KMS-11 (cell line): ENCODE data around the gene SCRN3.

Experiments
- H2AFZ ChIP-seq: fragments of 200-600 bp; sonication (generic); 2 replicates; pipeline ENCODE4 v1.6.1; 2016; ENCODE audit warnings: antibody characterized with exemption, mixed run types, low read depth
- H3K27ac ChIP-seq: fragments of 200-600 bp; sonication (generic); 2 replicates; pipeline ENCODE4 v1.6.1; 2016; ENCODE audit warnings: mild to moderate bottlenecking, mixed run types
- H3K27me3 ChIP-seq: fragments of 200-600 bp; sonication (generic); 2 replicates; pipeline ENCODE4 v1.6.1; 2017; ENCODE audit warnings: mild to moderate bottlenecking, low read depth, mixed run types, moderate library complexity; ENCODE audit not compliant: insufficient read depth
- H3K36me3 ChIP-seq: fragments of 200-600 bp; sonication (generic); 2 replicates; pipeline ENCODE4 v1.6.1; 2017; ENCODE audit warnings: mild to moderate bottlenecking, mixed run types; ENCODE audit not compliant: insufficient read depth
- H3K4me1 ChIP-seq: fragments of 200-600 bp; sonication (generic); 2 replicates; pipeline ENCODE4 v1.6.1; 2016; ENCODE audit warnings: mild to moderate bottlenecking, low read depth, mixed run types; ENCODE audit not compliant: poor library complexity, severe bottlenecking
- H3K4me2 ChIP-seq: fragments of 200-600 bp; sonication (generic); 2 replicates; pipeline ENCODE4 v1.7.0; 2016; ENCODE audit warnings: mild to moderate bottlenecking, mixed run types
- H3K4me3 ChIP-seq: fragments of 200-600 bp; sonication (generic); IDR thresholded peaks from 2 replicates; pipeline ENCODE4 v1.6.1; 2017; ENCODE audit warnings: low read depth, low read length, mixed read lengths; ENCODE audit not compliant: insufficient read depth
- H3K79me2 ChIP-seq: fragments of 200-600 bp; sonication (generic); 2 replicates; pipeline ENCODE4 v1.6.1; 2016; ENCODE audit warnings: low read depth, mixed run types; ENCODE audit not compliant: insufficient read depth
- H3K9ac ChIP-seq: fragments of 200-600 bp; sonication (generic); 2 replicates; pipeline ENCODE4 v1.6.1; 2016; ENCODE audit warnings: mild to moderate bottlenecking, mixed run types
- H4K20me1 ChIP-seq: fragments of 200-600 bp; sonication (generic); 2 replicates; pipeline ENCODE4 v1.6.1; 2016; ENCODE audit warnings: mild to moderate bottlenecking, mixed run types; ENCODE audit not compliant: insufficient read depth
- CTCF ChIP-seq: fragments of 200-600 bp; sonication (generic); conservative IDR thresholded peaks from 2 replicates; pipeline ENCODE4 v1.6.1; 2017; ENCODE audit warnings: low read depth, mild to moderate bottlenecking, antibody characterized with exemption, low read length, moderate library complexity, mixed read lengths

SCRN3 gene

GRCh38 chr2:174395284-174395968, at the start of gene SCRN3:
Gene SCRN3 (plus strand): TSS chr2:174395730. CDS start chr2:174398284, 2,554 bp downstream.
- no peak within 1 kb of the TSS for H3K27ac ChIP-seq
- H3K27me3 ChIP-seq = no peaks in the 10 kb centered on the region
- no peaks in the 10 kb centered on the region for H3K79me2 ChIP-seq

DNA sequence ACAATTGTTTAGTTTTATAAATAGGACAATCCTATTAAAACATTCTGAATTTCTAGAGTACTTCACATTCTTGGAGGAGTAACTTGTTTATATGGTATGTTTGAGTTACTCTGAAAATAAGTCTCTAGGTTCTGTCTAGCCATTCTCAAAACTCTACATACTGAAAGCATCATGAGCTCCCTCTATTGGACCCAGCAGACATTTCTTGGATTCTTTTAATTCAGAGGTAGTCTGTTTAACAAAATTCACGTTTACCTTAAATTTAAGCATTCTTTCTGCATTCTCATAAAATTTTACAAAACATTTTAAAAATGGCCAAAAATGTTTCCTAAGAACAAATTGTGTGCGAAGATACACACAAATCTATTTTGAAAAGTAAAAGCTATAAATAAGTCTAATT, 45.5 kb upstream of the SCRN3 start:
- no peak overlapping the region for H3K9ac ChIP-seq
- no peak overlapping the region for H3K27ac ChIP-seq
- no peaks in the 10 kb centered on the region for H4K20me1 ChIP-seq
- H3K79me2 ChIP-seq = no peaks in the 10 kb centered on the region
- H3K36me3 ChIP-seq = no peaks in the 10 kb centered on the region
- peak; percentile 66 for TF ChIP-seq CTCF
- H2AFZ ChIP-seq = no peak overlapping the region
- H3K4me1 ChIP-seq = no peaks in the 10 kb centered on the region
- no peaks in the 10 kb centered on the region for H3K27me3 ChIP-seq
- H3K4me3 ChIP-seq = no peak overlapping the region
- H3K4me2 ChIP-seq = no peak overlapping the region

More at GRCh38 chr2:174395284-174395968, at the start of gene SCRN3:
- H2AFZ ChIP-seq = peak within 1 kb of the TSS; percentile 24; the same call in 1 of the 2 replicates
- no peak within 1 kb of the TSS for H3K4me3 ChIP-seq
- no peaks in the 10 kb centered on the region for H4K20me1 ChIP-seq
- peak within 1 kb of the TSS; percentile 29; the same call in 1 of the 2 replicates for H3K9ac ChIP-seq
- TF ChIP-seq CTCF = no peak
- H3K4me2 ChIP-seq = peak within 1 kb of the TSS; percentile 18; the same call in 1 of the 2 replicates
- no peaks in the 10 kb centered on the region for H3K36me3 ChIP-seq
- H3K4me1 ChIP-seq = no peaks in the 10 kb centered on the region

DNA sequence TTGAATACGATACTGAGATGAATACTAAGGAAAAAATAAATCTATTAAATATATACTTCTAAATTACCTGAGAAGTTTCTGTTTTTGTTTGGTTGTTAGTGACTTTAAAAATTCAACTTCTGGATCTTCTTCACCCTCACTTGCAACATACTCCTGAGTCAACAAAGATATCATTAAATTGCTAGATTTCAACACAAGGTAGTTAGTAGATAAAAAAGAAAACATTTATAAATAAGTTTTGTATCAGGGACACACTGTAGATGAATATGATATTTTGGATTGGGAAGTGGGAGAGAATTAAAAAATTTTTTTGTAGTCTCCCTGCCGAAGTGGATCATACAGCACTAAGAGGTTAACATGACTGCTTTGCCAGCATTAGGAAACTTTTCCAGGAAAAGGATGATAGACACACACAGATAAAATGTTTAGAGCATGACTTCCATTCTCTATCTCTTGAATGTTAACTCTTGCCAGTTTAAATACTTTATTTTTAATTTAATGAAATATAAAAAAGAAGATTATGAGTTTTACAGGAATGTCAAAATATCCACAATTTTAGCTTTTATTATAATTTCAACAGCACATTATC, 44.8 kb upstream of the SCRN3 start:
- H3K27me3 ChIP-seq = no peaks in the 10 kb centered on the region
- H3K4me3 ChIP-seq = no peak overlapping the region
- H3K4me1 ChIP-seq = no peaks in the 10 kb centered on the region
- H4K20me1 ChIP-seq = no peaks in the 10 kb centered on the region
- H3K27ac ChIP-seq = no peak overlapping the region
- H3K4me2 ChIP-seq = no peak overlapping the region
- no peak overlapping the region for H2AFZ ChIP-seq
- no peaks in the 10 kb centered on the region for H3K36me3 ChIP-seq
- H3K79me2 ChIP-seq = no peaks in the 10 kb centered on the region
- no peak overlapping the region for H3K9ac ChIP-seq
- no peak; the same call in 1 of the 2 replicates for TF ChIP-seq CTCF

GRCh38 chr2:174353004-174353403, 42.5 kb upstream of the SCRN3 start:
- Histone ChIP-seq H3K4me2 (no peak overlapping the region), H3K79me2 (no peaks in the 10 kb centered on the region), H3K4me1 (no peaks in the 10 kb centered on the region), H3K36me3 (no peaks in the 10 kb centered on the region), H2AFZ (no peak overlapping the region), H3K4me3 (no peak overlapping the region), H4K20me1 (no peaks in the 10 kb centered on the region), H3K27ac (no peak overlapping the region), H3K9ac (no peak overlapping the region), H3K27me3 (no peaks in the 10 kb centered on the region)
- TF ChIP-seq CTCF = no peak
